GM21619 (cell line): Measurements from ENCODE around the gene IFNL3.

Experiments
- ATAC-seq: cut with Tn5 transposase; IDR thresholded peaks from one replicate; pipeline ENCODE4 v1.9.1; 2021; ENCODE audit not compliant: unreplicated experiment

Gene IFNL3

GRCh38 chr19:39194832-39195542 is 49.8 kb downstream of the IFNL3 start:
- ATAC-seq, result no peak

DNA sequence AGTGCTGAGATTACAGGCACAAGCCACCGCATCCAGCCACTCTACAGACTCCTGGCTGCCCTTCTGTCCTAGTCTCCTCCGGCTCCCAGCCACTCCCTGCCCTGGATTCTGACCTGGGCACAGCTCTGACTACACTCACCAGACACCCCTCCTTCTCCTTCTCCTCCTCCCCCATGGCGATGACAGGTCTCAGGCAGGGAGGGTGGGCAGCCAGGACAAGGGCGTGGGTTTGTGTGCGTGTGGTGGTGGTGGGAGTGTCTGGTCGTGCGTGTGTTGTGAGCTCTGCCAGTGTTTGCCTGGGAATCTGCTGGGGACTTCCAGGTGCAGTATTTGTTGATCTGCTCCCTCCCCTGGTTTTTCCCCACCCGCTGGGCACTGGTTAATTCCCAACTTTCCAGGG is 51.0 kb downstream of the IFNL3 start:
- ATAC-seq, result no peak
